ENCODE measurements around the gene ARFGEF3. TPM values are rescaled to one million over a fixed set of nuclear protein-coding genes. Genes with fewer than 3 reads are reported as not detected.

Gene ARFGEF3
- total RNA-seq, 1 donor from 2014 or later: 1.9 TPM

- Mint-ChIP-seq H3K4me1 (ENCODE audit: low read depth, unreplicated experiment) (no peaks in the 10 kb centered on the region), H3K27me3 (ENCODE audit: low read depth, unreplicated experiment) (no peaks in the 10 kb centered on the region), H3K27ac (ENCODE audit: unreplicated experiment) (no peak overlapping the region), H3K4me3 (ENCODE audit: unreplicated experiment) (no peak overlapping the region), H3K9me3 (ENCODE audit: unreplicated experiment) (no peaks in the 10 kb centered on the region), H3K36me3 (ENCODE audit: low read depth, unreplicated experiment) (no peaks in the 10 kb centered on the region)
- Histone ChIP-seq H3K9me3 (ENCODE audit: insufficient read depth, low read depth, low read length) (no peaks in the 10 kb centered on the region), H3K4me3 (ENCODE audit: insufficient read depth, low read depth, low read length) (no peak overlapping the region), H3K27ac (ENCODE audit: low read depth, low read length) (no peak overlapping the region), H2AFZ (ENCODE audit: low read depth, low read length) (no peak overlapping the region), H3K27me3 (ENCODE audit: insufficient read depth, low read length) (no peaks in the 10 kb centered on the region), H4K20me1 (ENCODE audit: insufficient read depth, low read length) (no peaks in the 10 kb centered on the region), H3K9ac (ENCODE audit: low read length) (no peak overlapping the region), H3K4me2 (ENCODE audit: low read length) (no peak overlapping the region), H3K79me2 (ENCODE audit: insufficient read depth, low read length) (no peaks in the 10 kb centered on the region), H3K4me1 (ENCODE audit: insufficient read depth, low read length) (no peaks in the 10 kb centered on the region), H3K36me3 (ENCODE audit: insufficient read depth, low read length) (no peaks in the 10 kb centered on the region)
- no peak for DNase-seq (ENCODE audit: low read depth)
- TF ChIP-seq CTCF (IDR thresholded peaks at IDR 0.05; ENCODE audit: insufficient read depth, low read depth, low read length) (no peak), EZH2 (IDR thresholded peaks at IDR 0.05; ENCODE audit: insufficient read depth, low read length) (no peak)
- FAIRE-seq: no peak
Observed at GRCh38 chr6:138226700-138227315, 65.1 kb downstream of the ARFGEF3 start.

GRCh38 chr6:138227316-138227781 is 65.6 kb downstream of the ARFGEF3 start:
- no peak overlapping the region for H3K4me2 ChIP-seq (ENCODE audit: low read length)
- H3K4me1 Mint-ChIP-seq (ENCODE audit: low read depth, unreplicated experiment): no peaks in the 10 kb centered on the region
- no peaks in the 10 kb centered on the region for H3K9me3 ChIP-seq (ENCODE audit: insufficient read depth, low read depth, low read length)
- H3K27ac Mint-ChIP-seq (ENCODE audit: unreplicated experiment): no peak overlapping the region
- H3K36me3 Mint-ChIP-seq (ENCODE audit: low read depth, unreplicated experiment): no peaks in the 10 kb centered on the region
- H3K27ac ChIP-seq (ENCODE audit: low read depth, low read length): no peak overlapping the region
- no peak for DNase-seq (ENCODE audit: low read depth)
- no peak for TF ChIP-seq EZH2 (IDR thresholded peaks at IDR 0.05; ENCODE audit: insufficient read depth, low read length)
- TF ChIP-seq CTCF (IDR thresholded peaks at IDR 0.05; ENCODE audit: insufficient read depth, low read depth, low read length): no peak
- H3K9me3 Mint-ChIP-seq (ENCODE audit: unreplicated experiment): no peaks in the 10 kb centered on the region
- no peak for FAIRE-seq
- H3K4me3 Mint-ChIP-seq (ENCODE audit: unreplicated experiment): no peak overlapping the region
- H3K36me3 ChIP-seq (ENCODE audit: insufficient read depth, low read length): no peaks in the 10 kb centered on the region
- no peaks in the 10 kb centered on the region for H3K4me1 ChIP-seq (ENCODE audit: insufficient read depth, low read length)
- no peaks in the 10 kb centered on the region for H3K79me2 ChIP-seq (ENCODE audit: insufficient read depth, low read length)
- no peak overlapping the region for H3K9ac ChIP-seq (ENCODE audit: low read length)
- H2AFZ ChIP-seq (ENCODE audit: low read depth, low read length): no peak overlapping the region
- no peaks in the 10 kb centered on the region for H4K20me1 ChIP-seq (ENCODE audit: insufficient read depth, low read length)
- H3K27me3 ChIP-seq (ENCODE audit: insufficient read depth, low read length): no peaks in the 10 kb centered on the region
- H3K4me3 ChIP-seq (ENCODE audit: insufficient read depth, low read depth, low read length): no peak overlapping the region
- H3K27me3 Mint-ChIP-seq (ENCODE audit: low read depth, unreplicated experiment): no peaks in the 10 kb centered on the region

- FAIRE-seq: no peak
Observed at GRCh38 chr6:138229072-138229471, 67.3 kb downstream of the ARFGEF3 start.

More at GRCh38 chr6:138229072-138229471, 67.3 kb downstream of the ARFGEF3 start:
- H2AFZ ChIP-seq (ENCODE audit: low read depth, low read length): no peak overlapping the region
- no peak overlapping the region for H3K4me2 ChIP-seq (ENCODE audit: low read length)
- TF ChIP-seq CTCF (IDR thresholded peaks at IDR 0.05; ENCODE audit: insufficient read depth, low read depth, low read length) (no peak), EZH2 (IDR thresholded peaks at IDR 0.05; ENCODE audit: insufficient read depth, low read length) (no peak)
- H3K27me3 ChIP-seq (ENCODE audit: insufficient read depth, low read length): no peaks in the 10 kb centered on the region
- DNase-seq (ENCODE audit: low read depth): no peak
- no peak overlapping the region for H3K27ac Mint-ChIP-seq (ENCODE audit: unreplicated experiment)
- no peak overlapping the region for H3K4me3 Mint-ChIP-seq (ENCODE audit: unreplicated experiment)
- no peaks in the 10 kb centered on the region for H3K27me3 Mint-ChIP-seq (ENCODE audit: low read depth, unreplicated experiment)
- no peaks in the 10 kb centered on the region for H3K79me2 ChIP-seq (ENCODE audit: insufficient read depth, low read length)
- H3K4me1 ChIP-seq (ENCODE audit: insufficient read depth, low read length): no peaks in the 10 kb centered on the region
- no peaks in the 10 kb centered on the region for H4K20me1 ChIP-seq (ENCODE audit: insufficient read depth, low read length)
- no peaks in the 10 kb centered on the region for H3K36me3 Mint-ChIP-seq (ENCODE audit: low read depth, unreplicated experiment)
- no peaks in the 10 kb centered on the region for H3K4me1 Mint-ChIP-seq (ENCODE audit: low read depth, unreplicated experiment)
- no peak overlapping the region for H3K4me3 ChIP-seq (ENCODE audit: insufficient read depth, low read depth, low read length)
- no peak overlapping the region for H3K9ac ChIP-seq (ENCODE audit: low read length)
- H3K36me3 ChIP-seq (ENCODE audit: insufficient read depth, low read length): no peaks in the 10 kb centered on the region
- no peak overlapping the region for H3K27ac ChIP-seq (ENCODE audit: low read depth, low read length)
- H3K9me3 ChIP-seq (ENCODE audit: insufficient read depth, low read depth, low read length): no peaks in the 10 kb centered on the region
- no peaks in the 10 kb centered on the region for H3K9me3 Mint-ChIP-seq (ENCODE audit: unreplicated experiment)

All from astrocyte (in vitro differentiated cells and primary cell).